GM18517 (cell line): ENCODE data around the gene KCNQ1.

Experiments used
- ATAC-seq: cut with Tn5 transposase; IDR thresholded peaks from one replicate; pipeline ENCODE4 v1.9.1; 2021; ENCODE audit warnings: mild to moderate bottlenecking, moderate library complexity; ENCODE audit not compliant: unreplicated experiment

KCNQ1 gene

DNA sequence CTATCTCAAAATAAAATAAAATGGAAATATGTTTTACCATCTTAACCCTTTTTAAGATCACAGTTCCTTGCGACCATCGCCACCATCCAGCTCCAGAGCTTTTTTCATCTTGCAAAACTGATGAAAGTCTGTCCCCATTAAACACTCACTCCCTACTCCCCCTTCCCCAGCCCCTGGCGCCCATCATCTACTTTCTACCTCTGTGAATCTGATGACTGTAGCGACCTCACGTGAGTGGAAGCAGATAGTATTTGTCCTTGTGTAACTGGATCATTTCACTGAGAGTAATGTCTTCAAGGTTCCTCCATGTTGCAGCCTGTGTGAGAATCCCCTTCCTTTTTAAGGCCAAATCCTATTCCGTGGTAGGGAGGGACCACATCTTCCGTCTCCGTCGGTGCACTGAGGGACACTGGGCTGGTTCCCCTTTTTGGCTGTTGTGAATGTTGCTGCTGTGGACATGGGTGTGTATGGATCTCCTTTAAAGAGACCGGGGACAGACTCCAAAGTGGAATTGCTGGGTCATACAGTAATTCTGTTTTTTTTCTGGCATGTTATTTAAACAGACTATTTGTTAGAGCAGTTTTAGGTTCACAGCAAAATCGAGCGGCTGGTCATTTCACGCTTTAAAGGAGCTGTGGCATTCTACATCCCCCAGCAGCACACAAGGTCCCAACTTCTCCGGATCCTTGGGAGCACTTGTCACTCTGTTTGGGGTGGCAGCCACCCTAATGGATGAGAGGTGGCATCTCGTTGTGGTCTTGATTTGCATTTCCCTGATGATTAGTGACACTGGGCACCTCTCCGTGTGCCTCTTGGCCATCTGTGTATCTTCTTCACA, 120.0 kb downstream of the KCNQ1 start:
- no peak for ATAC-seq

DNA sequence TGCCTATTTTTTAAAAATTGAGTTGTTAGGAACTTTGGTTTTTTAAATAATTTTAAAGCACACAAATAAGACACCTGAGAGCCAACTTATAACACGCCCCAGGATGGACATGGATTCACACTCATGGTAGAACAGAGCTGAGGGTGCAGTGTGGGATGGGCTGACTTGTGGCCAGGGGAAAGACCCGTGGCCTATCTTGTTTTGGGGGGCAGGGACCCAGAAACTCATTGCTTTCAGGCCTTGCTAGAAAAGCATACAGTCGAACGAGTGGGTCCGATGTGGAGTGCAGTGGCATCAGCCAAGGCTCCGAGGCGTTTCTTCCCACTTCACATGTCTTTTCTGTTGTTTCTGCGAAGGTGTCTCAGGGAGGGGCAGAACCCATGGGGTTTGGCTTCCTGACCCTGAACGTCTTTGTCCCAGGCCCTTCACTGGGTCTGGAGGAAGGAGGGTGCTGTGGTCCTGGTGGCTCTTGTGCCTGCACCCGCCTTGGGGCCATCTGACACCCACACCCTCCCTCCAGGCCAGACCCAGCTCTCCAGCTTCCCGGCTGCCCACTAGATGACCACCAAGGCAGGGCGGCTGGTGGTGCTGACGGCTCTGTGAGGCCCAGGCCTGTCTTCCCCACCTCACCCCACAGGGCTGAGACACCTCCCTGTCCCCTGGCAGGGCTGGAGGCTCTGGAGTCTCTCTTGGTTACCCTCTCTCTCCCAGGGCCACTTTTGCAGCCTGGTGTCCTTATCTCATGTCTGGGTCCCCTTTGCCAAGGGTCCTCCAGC, 120.8 kb downstream of the KCNQ1 start:
- no peak for ATAC-seq

DNA sequence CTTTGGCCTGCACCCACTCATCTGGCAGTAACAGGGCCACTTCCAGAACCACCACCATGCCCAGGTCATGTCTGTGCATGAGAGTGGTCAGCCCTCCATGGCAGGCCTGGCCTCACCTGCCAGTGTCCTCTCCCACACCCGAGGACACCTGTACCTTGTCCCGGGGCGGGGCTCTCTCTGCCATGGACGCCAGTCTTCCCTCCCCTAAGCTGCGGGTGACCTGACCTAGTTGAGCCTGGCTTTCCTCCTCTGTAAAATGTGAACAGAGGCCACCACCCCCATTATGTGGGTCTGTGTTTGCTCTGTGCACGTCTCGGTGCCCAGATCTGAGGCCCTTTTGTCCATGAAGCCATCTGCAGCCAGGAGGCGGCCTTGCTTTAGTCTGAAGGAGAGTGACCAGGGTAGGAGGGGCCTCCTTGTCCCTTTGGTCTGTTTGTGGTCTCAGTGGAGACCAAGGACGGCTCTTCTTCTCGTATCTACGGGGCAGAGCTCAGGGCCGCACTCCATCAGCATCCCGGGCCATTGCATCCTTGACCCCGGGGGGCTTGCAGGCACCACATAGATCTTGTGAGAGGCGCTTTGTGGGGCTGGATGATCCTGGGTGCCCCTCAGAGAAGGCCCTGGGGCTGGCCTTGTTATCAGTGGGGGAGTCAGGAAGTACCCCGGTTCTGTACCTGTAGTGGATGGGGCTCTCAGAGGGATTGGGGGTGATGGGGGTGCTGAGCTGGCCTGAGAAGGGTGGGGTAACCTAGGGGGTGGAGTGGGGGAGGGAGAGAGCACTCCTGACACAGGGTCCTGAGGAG, 121.6 kb downstream of the KCNQ1 start:
- no peak for ATAC-seq

DNA sequence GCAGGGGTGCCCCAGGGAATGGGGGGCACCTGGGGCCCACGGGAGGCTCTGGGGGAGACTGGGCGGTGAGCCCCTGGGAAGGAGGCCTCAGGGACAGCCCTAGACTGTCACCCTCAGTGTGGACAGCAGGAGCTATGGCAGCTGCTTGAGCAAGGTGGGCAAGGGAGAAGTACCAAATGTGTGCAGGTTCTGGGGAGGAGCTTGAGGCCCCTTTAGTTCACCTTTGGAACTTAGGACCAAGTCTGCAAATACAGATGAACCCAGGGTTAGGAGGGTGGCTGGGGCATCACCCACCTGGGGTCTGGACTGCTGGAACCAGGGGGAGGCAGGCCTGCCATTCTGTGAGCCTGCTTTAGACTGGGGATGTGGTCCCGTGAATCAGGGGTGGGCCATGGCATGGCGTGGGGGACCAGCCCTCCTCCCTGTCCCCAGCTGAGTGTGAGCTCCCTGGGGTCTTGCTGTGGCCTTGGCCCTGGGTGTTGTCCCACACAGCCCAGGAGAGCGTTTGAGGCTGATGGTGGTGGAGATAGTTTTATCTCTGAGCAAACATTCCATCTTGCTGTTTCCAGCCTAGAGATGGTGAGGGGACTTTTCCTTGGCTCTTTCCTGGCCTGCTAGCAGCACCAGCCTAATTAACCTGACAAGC, 122.3 kb downstream of the KCNQ1 start:
- ATAC-seq, result no peak

DNA sequence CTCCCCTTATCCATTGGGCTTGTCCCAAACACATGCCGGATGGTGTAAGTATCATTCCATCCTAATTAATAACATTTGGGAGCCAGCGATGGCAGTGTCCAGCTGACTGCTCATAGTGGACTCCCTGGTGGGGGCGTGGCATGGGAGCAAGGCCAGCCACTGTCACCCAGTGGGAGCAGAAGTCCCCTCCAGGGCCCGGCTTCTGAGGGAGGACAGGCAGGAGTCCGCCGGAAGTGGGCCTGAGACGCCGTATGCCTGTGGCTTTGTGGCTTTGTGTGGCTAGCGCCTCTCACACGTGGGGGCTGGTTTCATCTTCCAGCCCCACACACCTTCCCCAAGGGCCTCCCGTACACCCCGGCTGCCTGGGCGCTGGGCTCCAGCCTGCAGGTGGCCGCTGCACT, 124.5 kb downstream of the KCNQ1 start:
- no peak for ATAC-seq

DNA sequence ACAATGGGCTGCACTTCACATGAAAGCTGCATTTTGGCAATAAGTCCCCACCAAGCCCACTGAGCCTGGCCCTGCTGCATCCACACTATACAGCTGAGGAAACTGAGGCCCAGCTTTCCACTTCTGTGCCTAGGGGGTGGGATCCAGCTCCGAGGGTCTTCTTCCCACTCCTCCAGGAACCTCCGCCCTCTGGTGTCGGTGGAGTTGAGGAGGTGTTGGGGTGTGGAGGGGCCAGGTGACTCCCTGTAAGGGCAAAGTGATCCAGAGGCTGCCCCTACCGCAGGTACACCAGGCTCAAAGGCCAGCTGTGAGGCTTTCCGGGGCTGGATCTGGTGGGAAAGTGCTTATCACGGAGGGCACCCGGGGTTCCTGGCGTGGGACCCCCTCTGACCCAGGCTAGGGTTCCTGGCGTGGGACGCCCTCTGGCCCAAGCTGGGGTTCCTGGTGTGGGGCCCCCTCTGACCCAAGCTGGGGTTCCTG, 125.0 kb downstream of the KCNQ1 start:
- ATAC-seq, result no peak

DNA sequence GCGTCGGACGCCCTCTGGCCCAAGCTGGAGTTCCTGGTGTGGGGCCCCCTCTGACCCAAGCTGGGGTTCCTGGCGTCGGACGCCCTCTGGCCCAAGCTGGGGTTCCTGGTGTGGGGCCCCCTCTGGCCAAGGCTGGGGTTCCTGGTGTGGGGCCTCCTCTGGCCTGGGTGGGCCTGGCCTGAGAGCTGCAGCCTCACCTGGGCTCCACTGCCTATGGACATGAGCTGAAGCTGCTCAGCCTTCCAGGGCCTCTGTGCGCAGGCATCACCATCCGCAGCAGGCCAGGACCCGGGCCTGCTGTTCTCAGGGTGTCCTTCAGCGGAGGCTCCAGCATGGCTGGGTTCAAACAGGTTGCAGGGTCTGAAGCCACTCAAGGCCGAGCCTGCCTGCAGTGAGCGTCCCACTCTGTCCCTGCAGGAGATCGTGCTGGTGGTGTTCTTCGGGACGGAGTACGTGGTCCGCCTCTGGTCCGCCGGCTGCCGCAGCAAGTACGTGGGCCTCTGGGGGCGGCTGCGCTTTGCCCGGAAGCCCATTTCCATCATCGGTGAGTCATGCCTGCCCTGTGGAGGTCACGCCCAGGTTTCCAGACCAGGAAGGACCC, 125.5 kb downstream of the KCNQ1 start:
- no peak for ATAC-seq

DNA sequence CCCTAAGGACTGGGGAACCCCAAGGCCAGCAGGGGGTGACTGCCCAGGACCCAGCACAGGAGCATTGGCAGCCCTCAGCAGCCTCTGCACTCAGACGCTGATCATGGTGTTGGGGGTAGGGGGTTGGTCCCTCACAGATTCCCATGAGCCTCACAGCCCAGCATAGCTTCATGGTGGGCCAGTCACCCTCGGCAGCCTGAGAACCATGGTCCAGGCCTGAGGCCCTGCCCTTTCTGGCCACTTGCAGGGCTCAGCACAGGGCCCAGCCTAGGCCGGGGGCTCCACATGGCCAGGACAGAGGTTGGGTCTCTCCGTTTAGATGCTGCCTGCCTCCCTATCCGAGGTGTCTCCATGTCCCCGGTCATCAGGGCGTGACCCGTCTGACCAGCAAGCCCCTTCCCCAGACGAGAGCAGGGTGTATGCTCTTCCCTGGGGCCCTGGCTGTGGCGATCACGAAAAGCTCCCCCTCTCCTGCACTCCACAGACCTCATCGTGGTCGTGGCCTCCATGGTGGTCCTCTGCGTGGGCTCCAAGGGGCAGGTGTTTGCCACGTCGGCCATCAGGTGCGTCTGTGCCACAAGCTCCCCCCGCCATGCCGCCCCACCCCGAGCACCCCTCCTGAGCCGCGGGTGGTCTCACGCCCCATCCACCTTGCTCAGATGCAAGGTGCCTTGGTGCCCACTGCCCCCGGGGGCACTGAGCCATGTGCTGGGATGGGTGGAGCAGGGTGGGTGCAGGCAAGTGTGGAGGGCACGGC, 126.2 kb downstream of the KCNQ1 start:
- no peak for ATAC-seq

DNA sequence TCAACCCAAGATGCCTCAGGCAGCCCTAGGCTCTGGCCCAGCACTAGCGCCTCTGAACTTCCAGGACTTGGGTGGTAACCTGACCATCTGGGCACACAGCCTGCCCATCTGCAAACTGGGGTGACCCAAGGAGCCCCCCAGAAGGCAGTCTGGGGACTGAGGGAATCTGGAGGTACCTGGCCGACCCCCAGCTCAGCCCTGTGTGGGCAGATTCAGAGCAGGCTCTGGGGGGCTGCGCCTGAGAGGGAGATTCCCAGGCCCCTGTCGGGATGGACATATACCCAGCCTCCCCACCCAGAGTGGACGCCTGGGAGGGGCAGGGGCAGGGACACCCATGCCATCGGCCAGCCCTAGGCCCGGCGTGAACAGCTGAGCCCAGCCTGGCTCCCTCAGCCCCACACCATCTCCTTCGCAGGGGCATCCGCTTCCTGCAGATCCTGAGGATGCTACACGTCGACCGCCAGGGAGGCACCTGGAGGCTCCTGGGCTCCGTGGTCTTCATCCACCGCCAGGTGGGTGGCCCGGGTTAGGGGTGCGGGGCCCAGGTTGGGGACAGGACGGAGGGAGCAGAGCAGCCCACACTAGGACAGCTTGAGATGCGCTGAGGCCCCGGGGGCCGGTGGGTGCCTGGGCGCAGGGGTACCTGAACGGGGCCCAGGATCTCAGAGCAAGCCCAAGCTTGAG, 126.9 kb downstream of the KCNQ1 start:
- ATAC-seq, result no peak

DNA sequence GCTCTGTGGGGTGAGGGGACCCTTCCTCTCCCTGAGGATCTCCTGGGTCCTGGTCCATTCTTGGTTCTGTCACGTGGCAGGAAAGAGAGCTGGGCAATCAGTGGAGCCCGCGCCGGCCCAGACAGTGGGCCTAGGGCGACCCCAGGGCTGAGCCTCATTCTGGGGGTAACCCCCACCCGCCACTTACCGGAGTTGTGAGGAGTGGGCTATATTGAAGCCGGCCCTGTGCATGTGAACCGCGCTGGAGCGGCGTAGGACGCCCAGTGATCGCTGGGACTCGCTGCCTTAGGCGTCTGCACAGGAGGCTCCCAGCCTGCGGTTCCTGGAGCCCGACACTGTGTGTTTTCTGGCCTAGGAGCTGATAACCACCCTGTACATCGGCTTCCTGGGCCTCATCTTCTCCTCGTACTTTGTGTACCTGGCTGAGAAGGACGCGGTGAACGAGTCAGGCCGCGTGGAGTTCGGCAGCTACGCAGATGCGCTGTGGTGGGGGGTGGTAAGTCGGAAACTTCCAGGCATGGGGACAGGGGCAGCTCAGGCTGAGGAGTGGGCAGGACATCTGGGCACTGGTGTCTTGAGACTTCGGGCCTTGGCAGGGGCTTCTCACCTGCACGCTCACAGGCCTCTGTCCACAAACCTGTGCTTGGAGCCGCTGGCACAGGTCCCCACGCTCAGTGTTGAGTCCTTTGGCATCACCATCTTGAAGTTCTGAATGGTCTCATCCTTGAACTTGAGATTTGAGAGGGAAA, 127.9 kb downstream of the KCNQ1 start:
- ATAC-seq, result no peak

DNA sequence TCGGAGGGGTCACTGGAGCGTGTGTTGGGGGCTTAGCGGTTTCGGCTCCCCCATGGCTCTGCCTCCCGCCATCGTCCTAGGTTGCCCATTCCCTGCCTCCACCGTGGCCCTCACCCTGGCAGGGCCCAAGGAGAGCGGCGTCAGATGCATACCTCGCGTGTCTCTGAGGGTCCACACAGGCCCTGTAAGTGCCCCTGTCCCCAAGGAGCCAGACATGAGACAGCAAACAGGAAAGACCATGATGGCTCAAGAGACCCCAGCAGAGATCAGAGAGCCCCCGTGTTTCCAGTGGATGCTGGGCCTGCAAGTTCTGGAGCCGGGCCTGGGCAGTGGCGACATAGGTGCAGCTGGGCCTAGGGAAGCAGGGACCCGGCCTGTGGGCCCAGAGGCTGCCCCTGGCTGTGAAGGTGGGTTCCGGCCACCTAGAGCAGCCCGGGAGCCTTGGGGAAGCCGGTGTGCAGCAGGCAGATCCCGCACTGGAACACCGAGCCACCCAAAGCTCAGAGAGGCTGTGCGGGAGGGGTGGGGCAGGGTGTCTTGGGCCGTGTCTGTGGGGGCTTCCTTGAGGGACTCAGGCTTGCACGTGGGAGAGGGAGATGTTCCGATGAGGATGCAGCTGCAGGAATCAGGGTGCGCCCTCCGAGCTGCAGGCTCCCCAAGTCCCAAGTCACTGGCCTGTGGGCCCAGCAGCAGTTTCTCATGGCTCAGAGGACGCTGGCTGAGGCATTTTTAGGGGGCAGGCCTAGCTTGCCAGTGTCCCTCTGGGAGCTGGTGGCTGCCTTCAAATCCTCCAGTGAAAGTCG, 128.6 kb downstream of the KCNQ1 start:
- no peak for ATAC-seq

DNA sequence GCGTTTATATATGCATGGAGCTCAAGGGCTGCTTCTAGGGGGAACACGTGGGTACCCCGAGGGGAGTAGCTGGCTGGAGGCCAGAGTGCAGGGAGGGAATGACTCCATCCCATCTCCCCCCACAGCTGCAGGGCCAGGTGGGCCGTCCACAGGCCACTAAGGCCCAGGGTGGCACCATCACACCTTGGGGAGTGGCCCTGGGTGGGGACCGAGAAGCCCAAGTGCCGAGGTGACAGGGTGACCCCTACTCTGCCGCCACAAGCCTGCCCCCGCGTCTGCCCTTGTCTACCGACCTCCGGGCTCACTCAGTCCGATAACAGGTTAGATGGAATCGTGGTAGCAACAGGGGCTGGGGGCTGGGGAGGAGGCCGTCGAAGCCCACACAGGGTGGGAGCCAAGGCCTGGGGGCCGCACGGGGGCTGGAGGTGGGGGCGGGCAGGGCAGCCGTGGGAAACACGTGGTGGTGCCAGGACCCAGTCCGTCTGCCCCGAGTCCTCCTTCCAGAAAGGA, 129.3 kb downstream of the KCNQ1 start:
- no peak for ATAC-seq

DNA sequence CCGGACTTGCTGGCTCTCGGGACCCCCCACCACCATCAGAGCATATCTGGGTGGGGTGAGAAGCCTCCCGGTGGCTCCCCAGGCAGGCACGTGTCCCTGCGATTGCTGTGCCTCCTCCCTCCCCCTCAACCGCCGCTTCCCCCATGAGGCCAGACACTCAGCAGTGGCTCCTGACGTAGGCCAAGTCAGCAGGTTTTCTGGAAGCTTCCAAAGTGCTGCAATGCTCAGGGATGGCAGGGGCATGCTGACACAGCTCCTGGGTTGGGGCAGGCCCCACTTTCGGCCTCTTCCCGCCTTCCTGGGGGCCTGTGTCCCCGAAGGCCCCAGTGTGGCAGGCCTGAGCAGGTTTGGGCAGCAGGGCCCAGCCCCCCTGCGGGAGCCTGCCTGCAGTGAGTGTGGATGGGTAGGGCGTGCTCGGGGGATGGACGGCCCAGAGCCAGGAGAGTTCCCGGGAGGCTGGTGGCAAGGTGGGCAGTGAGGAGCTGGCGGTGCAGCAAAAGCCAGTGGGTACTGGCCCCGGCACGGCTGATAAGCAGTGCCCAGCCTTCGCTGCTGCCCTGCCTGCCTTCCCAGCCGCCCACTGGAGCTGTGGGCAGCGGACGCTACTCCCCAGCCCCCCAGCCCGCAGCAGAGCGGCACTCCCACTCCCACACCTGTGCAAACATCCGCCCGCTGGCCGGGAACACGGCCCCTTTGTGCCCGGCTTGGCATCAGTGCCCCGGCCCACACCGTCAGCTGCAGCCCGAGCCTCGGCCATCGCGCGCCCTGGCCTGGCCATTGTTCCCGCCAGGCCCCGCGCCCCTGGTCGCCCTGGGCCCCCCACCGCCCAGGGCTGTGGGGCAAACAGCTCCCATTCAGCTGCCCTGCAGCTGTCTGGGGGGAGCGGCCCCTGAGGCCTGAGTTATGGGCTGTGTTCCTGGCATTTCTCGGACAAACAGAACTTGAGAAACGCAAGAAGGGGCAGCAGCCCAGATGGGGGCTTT, 130.0 kb downstream of the KCNQ1 start:
- ATAC-seq, result no peak

DNA sequence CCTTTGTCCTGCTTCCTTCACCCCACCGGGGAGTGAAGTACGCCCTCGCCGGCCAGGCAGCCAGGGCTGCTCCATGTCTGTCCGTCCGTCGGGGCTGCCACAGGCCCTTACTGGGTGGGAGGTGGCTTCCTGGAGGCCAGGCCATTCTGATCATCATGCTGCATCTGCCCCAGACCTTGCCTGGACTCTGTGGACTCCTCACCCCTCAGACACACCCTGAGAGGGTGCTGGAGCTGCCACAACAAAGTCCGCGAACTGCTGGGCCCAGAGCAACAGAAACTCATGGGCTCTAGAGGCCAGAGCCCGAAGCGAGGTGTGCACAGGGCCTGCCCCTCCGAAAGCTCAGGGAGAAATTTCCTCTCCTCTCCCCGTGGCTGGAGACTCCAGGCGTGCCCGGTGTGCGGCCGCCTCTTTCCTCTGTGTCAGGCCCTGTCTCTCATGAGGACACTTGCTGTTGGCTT, 130.8 kb downstream of the KCNQ1 start:
- ATAC-seq, result no peak

DNA sequence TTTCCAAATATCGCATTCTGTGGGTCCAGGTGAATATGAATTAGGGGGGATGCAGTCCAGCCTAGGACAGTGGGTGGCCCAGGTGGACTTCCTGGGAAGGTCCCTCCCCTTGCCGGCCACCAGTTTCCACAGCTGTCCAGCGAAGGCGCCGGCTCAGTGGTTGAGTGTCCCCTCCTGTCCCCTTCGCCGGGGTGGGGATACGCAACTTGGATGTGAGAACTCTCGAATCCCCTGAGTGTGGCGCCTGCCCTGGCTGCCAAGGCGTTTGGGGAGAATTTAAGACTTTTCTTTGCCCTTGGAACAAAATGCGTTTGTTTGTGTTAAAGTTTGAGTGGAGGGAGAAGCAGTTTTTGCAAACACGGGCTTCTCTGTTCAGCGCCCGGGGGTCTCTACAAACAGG, 131.3 kb downstream of the KCNQ1 start:
- ATAC-seq, result no peak

DNA sequence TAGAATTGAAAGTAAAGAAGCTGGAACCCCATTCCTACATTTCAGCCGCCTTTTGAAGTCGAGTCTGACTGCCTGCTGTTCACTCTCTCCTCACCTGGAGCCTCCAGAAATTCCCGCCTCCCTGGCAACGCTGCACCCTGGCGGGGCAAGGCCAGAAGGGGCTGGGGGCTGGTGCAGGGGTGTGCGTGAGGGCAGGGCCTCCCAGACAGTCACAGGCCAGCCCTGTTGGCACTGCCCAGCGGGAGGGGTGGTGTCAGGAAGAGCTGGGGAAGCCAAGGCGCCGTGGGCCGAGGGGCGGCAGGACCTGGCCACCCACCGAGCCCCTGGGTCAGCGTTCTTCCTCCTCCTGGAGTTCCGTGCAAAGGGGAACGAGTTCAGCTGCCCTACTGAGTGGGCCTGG, 131.7 kb downstream of the KCNQ1 start:
- no peak for ATAC-seq
